ENCODE results near the gene ARPC4.

DNA sequence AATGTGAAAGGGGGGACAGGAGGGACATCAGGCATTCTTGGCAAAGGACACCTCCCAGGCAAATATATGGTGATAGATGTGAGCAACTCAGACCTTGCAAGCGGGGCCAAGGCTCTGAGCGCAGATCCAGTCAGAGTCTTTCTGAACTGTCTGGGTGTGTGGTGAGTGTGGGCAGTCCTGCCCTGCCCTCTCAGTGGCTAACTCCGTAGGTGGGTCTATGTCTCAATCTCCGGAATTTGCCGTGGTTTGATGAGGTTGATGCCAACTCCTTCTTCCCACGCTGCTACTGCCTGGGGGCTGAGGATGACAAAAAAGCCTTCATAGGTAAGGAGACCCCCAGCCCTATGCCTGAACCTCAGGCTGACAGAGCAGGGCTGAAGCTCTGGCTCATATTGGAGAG lies 24.6 kb downstream of the ARPC4 start:
- no peak for TF ChIP-seq ZSCAN20 (CRISPR knock-in tag; IDR thresholded peaks at IDR 0.05; ENCODE audit: borderline replicate concordance)
- no peak for TF ChIP-seq ERF (CRISPR knock-in tag; IDR thresholded peaks at IDR 0.05)
- TF ChIP-seq, protein P1, sequence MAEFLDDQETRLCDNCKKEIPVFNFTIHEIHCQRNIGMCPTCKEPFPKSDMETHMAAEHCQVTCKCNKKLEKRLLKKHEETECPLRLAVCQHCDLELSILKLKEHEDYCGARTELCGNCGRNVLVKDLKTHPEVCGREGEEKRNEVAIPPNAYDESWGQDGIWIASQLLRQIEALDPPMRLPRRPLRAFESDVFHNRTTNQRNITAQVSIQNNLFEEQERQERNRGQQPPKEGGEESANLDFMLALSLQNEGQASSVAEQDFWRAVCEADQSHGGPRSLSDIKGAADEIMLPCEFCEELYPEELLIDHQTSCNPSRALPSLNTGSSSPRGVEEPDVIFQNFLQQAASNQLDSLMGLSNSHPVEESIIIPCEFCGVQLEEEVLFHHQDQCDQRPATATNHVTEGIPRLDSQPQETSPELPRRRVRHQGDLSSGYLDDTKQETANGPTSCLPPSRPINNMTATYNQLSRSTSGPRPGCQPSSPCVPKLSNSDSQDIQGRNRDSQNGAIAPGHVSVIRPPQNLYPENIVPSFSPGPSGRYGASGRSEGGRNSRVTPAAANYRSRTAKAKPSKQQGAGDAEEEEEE (CRISPR knock-in tag; IDR thresholded peaks at IDR 0.05; ENCODE audit: borderline replicate concordance): no peak
- no peak for TF ChIP-seq ZNF121 (CRISPR knock-in tag; IDR thresholded peaks at IDR 0.05)
- TF ChIP-seq, protein P2, sequence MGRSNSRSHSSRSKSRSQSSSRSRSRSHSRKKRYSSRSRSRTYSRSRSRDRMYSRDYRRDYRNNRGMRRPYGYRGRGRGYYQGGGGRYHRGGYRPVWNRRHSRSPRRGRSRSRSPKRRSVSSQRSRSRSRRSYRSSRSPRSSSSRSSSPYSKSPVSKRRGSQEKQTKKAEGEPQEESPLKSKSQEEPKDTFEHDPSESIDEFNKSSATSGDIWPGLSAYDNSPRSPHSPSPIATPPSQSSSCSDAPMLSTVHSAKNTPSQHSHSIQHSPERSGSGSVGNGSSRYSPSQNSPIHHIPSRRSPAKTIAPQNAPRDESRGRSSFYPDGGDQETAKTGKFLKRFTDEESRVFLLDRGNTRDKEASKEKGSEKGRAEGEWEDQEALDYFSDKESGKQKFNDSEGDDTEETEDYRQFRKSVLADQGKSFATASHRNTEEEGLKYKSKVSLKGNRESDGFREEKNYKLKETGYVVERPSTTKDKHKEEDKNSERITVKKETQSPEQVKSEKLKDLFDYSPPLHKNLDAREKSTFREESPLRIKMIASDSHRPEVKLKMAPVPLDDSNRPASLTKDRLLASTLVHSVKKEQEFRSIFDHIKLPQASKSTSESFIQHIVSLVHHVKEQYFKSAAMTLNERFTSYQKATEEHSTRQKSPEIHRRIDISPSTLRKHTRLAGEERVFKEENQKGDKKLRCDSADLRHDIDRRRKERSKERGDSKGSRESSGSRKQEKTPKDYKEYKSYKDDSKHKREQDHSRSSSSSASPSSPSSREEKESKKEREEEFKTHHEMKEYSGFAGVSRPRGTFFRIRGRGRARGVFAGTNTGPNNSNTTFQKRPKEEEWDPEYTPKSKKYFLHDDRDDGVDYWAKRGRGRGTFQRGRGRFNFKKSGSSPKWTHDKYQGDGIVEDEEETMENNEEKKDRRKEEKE (IDR thresholded peaks at IDR 0.05): no peak
- TF ChIP-seq, protein P3, sequence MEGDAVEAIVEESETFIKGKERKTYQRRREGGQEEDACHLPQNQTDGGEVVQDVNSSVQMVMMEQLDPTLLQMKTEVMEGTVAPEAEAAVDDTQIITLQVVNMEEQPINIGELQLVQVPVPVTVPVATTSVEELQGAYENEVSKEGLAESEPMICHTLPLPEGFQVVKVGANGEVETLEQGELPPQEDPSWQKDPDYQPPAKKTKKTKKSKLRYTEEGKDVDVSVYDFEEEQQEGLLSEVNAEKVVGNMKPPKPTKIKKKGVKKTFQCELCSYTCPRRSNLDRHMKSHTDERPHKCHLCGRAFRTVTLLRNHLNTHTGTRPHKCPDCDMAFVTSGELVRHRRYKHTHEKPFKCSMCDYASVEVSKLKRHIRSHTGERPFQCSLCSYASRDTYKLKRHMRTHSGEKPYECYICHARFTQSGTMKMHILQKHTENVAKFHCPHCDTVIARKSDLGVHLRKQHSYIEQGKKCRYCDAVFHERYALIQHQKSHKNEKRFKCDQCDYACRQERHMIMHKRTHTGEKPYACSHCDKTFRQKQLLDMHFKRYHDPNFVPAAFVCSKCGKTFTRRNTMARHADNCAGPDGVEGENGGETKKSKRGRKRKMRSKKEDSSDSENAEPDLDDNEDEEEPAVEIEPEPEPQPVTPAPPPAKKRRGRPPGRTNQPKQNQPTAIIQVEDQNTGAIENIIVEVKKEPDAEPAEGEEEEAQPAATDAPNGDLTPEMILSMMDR (CRISPR knock-in tag; IDR thresholded peaks at IDR 0.05): no peak
- TF ChIP-seq RAD21 (CRISPR knock-in tag; IDR thresholded peaks at IDR 0.05): no peak
- TF ChIP-seq KMT2A (CRISPR knock-in tag; IDR thresholded peaks at IDR 0.05): no peak
- no peak for TF ChIP-seq TOPORS (CRISPR knock-in tag; IDR thresholded peaks at IDR 0.05)
- no peak for TF ChIP-seq EZH2 (conservative IDR thresholded peaks at IDR 0.05; ENCODE audit: low read depth, low read length)
- TF ChIP-seq, protein P4, sequence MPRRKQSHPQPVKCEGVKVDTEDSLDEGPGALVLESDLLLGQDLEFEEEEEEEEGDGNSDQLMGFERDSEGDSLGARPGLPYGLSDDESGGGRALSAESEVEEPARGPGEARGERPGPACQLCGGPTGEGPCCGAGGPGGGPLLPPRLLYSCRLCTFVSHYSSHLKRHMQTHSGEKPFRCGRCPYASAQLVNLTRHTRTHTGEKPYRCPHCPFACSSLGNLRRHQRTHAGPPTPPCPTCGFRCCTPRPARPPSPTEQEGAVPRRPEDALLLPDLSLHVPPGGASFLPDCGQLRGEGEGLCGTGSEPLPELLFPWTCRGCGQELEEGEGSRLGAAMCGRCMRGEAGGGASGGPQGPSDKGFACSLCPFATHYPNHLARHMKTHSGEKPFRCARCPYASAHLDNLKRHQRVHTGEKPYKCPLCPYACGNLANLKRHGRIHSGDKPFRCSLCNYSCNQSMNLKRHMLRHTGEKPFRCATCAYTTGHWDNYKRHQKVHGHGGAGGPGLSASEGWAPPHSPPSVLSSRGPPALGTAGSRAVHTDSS (CRISPR knock-in tag; conservative IDR thresholded peaks at IDR 0.05): no peak
- TF ChIP-seq MTF2 (CRISPR knock-in tag; IDR thresholded peaks at IDR 0.05; ENCODE audit: borderline replicate concordance): no peak

All from HepG2 (cell line).